Fibroblast of skin of back (primary cell): ENCODE data around the gene TFAP2E.

Experiments used
- DNase-seq: peaks from one replicate; pipeline ENCODE4 v3.0.0-alpha.2; 2013

The TFAP2E gene

DNA sequence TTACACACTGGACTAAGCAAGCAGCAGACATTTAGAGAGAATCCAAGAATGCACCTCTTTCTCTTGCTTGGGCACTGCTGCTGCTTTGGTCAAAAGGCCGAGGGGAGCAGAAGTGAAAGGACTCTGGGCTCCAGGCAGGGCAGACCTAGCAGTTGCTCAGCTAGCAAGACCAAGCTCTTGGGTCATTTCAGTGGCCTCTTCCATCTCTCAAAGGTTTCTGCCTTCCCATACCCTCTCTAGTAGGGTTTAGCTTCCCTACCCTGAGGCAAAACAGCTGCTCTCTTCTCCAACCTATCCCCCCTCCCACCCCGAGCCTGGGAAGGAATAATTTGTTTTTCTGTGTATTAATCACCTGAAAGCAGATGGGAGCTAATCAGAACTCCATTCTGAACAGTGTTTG lies 25.8 kb downstream of the TFAP2E start:
- no peak for DNase-seq

GRCh38 chr1:35599411-35599810 lies 26.3 kb downstream of the TFAP2E start:
- no peak for DNase-seq

DNA sequence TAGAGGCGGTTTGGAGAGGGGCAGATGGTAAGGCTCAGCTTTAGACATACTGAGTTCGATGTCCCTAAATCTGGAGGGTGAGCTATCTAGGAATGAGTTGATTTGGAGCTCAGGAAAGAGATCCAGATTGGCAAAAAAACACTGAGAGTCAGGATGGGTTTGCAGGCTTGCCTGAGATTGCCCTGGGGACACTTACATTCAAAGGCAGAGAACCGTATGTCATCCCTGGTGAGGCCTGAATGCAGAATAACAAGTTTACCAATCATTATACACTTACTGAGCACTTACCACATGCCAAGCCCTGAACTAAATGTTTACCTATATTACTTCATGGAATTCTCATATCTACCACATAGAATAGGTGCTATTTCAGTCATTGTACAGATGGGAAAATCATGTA lies 27.5 kb downstream of the TFAP2E start:
- DNase-seq = no peak

DNA sequence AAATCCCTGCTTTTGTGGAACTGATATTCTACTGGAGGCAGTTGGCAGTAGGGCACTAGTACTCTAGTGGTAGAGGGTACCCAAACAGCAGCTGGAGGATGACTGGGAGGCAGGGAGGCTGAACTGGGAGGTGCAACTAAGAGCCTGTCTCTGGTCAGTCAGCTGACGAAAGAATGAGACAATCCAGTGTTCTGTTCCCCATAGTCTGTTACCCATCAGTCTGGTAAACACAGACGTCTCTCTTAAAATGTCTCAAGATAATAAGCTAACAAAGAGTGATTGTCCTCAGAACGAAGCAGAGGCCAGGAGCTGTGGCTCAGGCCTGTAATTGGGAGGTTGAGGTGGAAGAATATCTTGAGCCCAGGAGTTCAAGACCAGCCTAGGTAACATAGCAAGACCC lies 30.4 kb downstream of the TFAP2E start:
- DNase-seq = no peak

GRCh38 chr1:35603941-35604340 lies 30.8 kb downstream of the TFAP2E start:
- no peak for DNase-seq

GRCh38 chr1:35605071-35605866 lies 32.2 kb downstream of the TFAP2E start:
- peak; percentile 14 for DNase-seq

GRCh38 chr1:35605867-35606182 lies 32.7 kb downstream of the TFAP2E start:
- DNase-seq = peak; percentile 78

- DNase-seq = no peak
Observed at GRCh38 chr1:35611655-35612054, 38.5 kb downstream of the TFAP2E start.

DNA sequence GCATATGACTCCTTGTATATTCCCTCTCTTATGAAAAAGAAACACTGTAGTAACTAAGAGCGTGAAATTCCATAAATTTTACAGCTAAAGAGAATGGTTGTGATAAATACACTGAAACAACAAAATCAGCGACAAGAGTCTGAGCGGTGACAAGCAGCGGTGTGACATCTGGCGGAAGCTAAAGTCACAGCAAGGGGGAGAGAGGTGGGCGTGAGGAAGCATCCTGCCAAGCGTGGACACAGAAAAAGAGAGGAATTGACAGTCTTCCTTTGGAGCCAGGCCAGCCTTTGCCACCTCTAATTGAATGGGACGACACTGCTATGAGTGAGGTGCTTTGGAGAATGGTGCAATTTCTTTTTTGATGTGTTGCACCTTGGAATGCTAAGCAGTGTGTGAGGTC lies 42.3 kb downstream of the TFAP2E start:
- DNase-seq = no peak

- DNase-seq = no peak
Observed at GRCh38 chr1:35619237-35620121, 46.4 kb downstream of the TFAP2E start.

DNA sequence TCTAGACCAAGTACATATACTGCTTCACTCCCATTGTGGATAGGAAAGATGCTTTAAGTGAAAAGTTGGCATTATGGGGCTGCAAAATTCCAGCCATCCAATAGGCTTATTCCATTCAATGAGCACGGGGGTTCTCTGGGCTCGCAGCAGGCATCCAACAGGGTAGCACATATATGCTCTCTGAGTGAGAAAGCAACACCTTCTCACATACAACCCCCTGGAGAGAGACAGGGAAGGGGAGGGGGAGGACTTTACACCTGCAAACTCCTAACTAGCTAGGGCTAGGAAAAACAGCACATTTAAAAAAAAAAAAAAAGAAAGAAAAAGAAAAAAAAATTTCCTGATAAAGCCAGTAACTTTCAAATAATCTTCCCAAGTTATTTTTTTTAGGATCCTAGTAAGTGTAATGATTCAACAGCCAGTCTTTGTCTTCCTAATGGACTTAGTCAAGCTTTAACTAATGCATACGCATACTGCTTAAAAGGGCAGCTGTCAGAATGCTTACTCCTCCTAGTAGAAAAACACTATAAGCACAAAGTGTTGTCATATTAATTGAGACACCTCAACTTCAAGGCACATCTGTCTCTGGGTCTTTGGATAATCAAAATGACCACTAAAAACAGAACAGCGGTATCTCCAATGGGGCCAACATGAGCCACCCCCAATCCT lies 49.5 kb downstream of the TFAP2E start:
- DNase-seq = no peak

DNA sequence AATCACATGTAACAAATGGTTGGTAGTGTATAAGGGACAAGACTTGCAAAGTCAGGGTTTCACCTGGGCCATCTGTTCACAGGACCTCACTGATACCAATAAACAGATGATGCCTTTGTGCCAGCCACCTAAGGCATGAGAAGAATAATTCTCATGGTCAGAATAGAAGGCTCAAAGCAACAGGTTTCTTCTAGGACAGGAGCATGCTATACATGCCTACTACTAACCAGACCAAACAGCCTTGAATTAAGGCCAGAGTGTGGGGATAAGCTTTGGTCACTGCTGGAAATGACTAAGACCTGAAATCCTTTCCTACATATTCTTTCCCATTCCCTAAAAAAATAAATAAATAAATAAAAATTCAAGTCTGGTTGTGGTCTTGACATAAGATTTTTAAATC lies 50.7 kb downstream of the TFAP2E start:
- DNase-seq = no peak

GRCh38 chr1:35629051-35629450 lies 55.9 kb downstream of the TFAP2E start:
- DNase-seq = no peak

DNA sequence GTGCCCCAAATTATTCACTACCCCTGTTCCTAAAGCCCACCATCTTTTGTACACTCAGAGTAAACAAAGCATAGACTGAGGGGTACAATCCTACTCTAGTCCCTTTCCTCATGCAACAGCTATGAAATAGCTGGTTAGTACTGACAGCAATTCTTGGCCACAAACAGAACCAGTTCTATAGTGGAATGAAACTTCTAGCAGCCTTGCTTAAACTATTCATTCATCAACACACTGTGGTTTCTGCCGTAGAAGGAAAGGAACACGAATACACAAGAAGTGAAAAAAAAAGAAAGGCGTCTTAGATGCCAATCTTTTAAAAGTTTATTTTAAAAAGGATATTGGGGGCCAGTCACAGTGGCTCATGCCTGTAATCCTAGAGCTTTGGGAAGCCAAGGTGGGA lies 58.3 kb downstream of the TFAP2E start:
- DNase-seq = no peak

GRCh38 chr1:35633547-35633946 lies 60.4 kb downstream of the TFAP2E start:
- DNase-seq = no peak

DNA sequence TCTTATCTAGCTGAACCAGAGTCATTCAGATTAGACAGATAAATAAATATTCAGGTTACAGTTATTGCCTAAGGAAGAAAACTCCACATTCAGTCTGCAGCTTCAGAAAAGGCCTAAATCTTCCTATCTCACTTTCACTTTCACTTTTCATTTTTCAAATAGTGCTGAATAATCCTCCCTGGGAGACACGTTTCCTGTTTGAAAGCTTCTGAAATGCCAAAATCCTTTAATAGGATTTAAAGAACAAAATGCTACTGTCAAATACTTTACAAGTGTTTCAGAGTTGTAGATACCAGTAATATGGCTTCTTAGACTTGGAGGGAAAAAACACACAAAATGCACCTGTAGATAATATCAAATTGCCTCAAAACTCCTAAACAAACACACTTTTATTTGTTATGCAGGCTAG lies 64.3 kb downstream of the TFAP2E start:
- DNase-seq = peak; percentile 53

GRCh38 chr1:35640380-35641232 lies 67.5 kb downstream of the TFAP2E start:
- DNase-seq = no peak

DNA sequence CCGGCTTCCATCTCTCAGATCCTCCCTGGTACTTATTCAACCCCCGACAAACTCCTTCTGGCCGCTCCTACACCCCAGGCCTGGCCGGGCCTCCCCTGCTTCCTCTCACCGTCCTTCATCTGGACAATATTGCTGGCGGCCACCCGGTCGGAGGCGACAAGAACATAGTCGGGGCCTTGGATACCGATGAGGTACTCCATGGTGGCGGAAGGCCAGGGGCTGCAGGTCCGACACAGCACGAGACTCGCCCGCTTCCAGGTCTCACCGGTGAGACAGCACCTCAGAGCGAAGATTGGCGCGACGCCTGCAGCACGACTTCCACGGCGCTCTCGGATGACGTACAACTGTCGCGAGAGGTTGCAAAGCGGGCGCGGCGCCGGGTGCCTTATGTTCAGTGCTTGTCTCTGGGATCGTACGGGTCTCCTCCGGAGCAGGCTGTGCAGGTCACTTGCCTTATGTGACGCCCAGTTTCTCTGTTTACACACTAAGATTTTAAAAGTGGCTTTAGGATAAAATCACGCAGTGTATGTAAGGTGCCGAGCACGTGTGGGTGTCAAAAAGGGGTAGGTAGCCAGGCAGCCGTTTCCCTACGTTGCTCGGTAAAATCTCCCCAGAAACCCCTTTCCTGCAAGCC lies 68.2 kb downstream of the TFAP2E start, which contains the start of gene PSMB2:
Gene PSMB2 (minus strand): TSS at position 294 of the 634 bp plus-strand sequence. CDS start 94 bp downstream, at position 200.
- DNase-seq = peak; percentile 94

DNA sequence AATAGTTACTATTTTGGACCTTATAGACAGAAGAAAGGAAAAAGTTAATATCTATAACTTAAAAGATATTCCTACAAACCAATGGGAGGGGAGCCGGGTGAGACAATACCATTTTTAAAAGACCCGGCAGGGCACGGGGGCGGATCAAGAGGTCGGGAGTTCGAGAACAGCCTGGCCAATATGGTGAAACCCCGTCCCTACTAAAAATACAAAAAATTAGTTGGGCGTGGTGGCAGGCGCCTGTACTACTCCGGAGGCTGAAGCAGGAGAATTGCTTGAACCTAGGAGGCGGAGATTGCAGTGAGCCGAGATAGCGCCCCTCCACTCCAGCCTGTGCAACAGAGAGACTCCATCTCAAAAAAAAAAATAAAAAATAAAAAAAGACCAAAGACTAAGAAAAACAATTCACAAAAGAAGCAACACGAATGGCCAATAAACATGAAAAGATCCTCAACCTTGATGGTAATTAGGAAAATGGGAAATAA lies 69.4 kb downstream of the TFAP2E start:
- DNase-seq = no peak

- DNase-seq = no peak
Observed at GRCh38 chr1:35644204-35644603, 71.1 kb downstream of the TFAP2E start.
